Esophagus muscularis mucosa (tissue), 4 donors: ENCODE data around the gene TRAPPC3.

Experiments
- CTCF ChIP-seq, 3 experiments: fragments of 200-600 bp in 2 of 3; fragments of 450-650 bp in 1 of 3; sonication (generic) in 2 of 3; IDR thresholded peaks; one replicate each; pipeline ENCODE4 v1.5.1; 2017 to 2019; ENCODE audit warnings: antibody characterized with exemption in 3 of 3, mild to moderate bottlenecking in 2 of 3, moderate library complexity in 1 of 3
- EP300 ChIP-seq: sonication (generic); formaldehyde crosslinking; IDR thresholded peaks from one replicate; pipeline ENCODE4 v1.6.1; 2017; ENCODE audit warnings: antibody characterized with exemption
- POLR2A ChIP-seq: fragments of 450-650 bp; IDR thresholded peaks from one replicate; pipeline ENCODE4 v1.6.1; 2017; ENCODE audit warnings: antibody characterized with exemption, moderate library complexity, mild to moderate bottlenecking, low read depth

- TF ChIP-seq POLR2A, result no peak
- TF ChIP-seq CTCF (IDR thresholded peaks at IDR 0.05), result no peak
- no peak for TF ChIP-seq EP300
Measured at GRCh38 chr1:36165145-36165544, 15.9 kb upstream of the TRAPPC3 start.
